Measurements from ENCODE around the gene PLCG2.
"Not testable (repeated sequence)": the region's sequence is repeated elsewhere in the genome, so short reads cannot be mapped to it uniquely, and the experiment has no call there.

The PLCG2 gene

DNA sequence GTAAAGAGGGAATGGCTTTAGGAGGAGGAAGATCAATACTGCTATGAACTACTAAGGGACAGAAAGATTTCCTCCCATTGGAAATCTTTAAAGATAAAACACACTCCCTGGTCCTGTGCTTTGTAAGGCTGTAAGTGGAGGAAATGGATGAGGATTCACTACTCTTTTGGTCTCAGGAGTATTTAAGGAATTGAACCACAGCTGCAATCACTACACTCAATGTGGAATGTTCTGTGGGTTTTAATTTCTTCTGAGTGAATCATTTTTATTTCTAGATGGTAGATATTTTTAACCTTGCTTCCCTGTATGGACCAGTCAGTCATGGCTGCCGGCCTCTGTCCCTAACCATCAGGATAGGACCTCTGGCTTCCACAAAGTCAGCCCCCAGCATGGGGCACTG, 166.6 kb downstream of the PLCG2 start:
- DNase-seq, result no peak

- DNase-seq, result no peak
Observed at GRCh38 chr16:81946206-81946605, 167.1 kb downstream of the PLCG2 start.

DNA sequence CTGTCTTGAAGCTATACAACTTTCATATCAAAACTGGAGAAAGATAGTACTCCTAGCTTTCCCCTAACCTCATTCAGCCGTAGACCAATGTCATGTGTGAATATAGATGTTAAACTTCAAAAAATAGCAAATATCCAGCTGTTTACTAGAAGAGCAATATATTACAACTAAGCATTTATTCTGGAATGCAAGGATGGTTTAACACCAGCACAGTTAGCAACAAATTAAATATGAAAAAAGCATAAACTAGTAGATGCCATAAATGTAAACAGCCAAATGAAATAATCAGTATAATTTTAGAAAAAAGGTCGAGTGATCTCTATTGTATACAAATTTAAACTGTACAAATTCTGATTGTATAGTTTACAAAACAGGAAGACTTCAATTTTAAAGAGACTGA, 172.5 kb downstream of the PLCG2 start:
- no peak for DNase-seq

DNA sequence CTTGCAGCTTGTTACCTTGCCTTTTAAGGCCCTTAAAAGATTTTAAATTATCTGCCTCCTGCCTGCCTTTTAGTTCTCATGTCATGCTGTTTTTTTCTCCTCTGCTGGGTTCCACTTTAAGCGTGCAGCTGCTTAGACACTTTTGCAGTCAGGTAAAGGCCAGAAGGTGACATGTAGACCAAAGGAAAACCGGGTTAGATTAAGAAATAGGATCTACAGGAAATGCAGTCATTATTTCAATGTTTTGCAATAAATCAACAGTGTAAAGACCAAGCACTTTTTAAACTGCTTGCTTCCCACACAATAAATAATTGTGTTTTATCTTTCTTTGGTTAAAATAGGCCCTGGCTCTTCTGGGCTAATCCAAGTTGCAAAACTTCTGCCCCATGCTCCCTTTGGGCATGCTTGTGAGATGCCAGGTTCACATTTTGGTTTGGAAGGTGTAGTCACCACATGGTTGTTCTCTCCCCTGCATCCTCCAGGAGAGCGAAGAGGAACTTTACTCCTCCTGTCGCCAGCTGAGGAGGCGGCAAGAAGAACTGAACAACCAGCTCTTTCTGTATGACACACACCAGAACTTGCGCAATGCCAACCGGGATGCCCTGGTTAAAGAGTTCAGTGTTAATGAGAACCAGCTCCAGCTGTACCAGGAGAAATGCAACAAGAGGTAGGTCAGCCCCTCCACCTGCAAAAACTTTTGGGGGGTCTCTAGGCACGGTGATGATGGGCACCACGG, 177.3 kb downstream of the PLCG2 start:
- no peak for DNase-seq

DNA sequence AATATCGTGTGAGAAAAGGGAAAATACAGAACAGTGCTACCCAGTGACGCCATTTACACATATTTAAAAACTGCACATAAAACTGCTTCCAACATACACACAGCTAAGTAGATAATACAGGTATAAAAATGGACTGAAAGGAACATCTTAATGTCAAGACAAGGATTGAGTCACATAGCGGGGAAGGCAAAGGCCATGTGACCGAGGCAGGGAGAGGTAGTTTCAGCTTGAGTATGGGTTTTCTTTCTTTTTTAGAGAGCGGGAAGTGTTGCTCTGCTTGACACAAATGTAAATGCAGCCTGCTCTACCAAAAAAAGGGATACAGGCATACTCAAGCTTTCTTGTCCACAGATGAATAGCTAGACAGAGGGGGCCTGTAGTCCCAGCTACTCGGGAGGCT, 185.7 kb downstream of the PLCG2 start:
- DNase-seq, result no peak

GRCh38 chr16:81967358-81967757, 188.3 kb downstream of the PLCG2 start:
- no peak for DNase-seq

DNA sequence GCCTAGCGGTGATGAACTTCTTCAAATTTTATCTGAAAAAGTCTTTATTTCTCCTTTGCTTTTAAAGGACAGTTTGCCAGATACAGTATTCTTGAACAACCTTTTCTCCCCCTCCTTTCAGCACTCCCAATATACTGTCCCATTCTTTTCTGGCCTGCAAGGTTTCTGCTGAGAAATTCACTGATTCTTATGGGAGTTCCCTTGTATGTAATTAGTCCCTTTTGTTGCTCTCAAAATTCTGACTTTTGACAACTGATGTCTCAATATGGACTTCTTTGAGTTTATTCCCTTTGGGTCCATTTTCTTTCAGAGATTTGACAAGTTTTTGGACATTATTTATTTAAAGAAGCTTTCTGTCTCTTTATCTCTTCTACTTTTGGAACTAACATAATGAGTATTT, 192.8 kb downstream of the PLCG2 start:
- DNase-seq, result no peak

DNA sequence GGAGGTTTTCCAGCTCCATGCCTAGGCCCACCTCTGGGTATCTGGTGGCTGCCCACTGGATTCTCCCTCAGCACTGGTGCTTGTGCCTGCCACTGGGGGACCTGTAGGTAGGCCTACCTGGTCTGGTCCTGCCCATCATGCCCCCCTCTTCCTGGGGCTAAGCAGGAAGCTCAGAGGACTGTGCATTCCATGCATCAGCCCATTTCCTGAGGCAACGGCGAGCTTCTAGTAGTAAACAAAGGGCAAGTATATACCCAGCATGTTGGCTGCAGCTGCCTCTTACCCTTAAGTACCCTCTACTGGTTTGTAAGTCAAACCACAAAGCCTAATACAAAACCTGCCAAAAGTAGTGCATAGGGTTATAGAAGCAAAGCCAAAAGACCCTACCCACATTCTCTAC, 194.6 kb downstream of the PLCG2 start:
- no peak for DNase-seq

DNA sequence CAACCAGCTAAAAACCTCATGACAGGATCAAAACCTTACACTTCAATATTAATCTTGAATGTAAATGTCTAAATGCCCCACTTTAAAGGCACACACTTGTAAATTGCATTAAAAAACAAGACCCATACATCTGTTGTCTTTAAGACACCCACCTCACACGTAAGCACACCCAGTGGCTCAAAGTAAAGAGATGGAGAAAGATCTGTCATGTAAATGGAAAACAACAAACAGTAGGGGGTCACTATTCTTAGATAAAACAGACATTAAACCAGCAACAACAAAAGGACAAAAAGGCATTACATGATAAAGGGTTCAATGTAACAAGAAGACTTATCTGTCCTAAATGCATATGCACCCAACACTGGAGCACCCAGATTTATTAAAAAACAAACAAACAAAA, 196.5 kb downstream of the PLCG2 start:
- no peak for DNase-seq

DNA sequence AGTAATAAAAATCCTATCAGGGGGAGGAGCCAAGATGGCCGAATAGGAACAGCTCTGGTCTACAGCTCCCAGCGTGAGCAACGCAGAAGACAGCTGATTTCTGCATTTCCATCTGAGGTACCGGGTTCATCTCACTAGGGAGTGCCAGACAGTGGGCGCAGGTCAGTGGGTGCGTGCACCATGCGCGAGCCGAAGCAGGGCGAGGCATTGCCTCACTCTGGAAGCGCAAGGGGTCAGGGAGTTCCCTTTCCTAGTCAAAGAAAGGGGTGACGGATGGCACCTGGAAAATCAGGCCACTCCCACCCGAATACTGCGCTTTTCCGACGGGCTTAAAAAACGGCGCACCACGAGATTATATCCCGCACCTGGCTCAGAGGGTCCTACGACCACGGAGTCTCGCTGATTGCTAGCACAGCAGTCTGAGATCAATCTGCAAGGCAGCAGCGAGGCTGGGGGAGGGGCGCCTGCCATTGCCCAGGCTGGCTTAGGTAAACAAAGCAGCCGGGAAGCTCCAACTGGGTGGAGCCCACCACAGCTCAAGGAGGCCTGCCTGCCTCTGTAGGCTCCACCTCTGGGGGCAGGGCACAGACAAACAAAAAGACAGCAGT, 198.3 kb downstream of the PLCG2 start:
- DNase-seq, result not testable (repeated sequence)

- DNase-seq, result no peak
Observed at GRCh38 chr16:81987121-81987520, 208.0 kb downstream of the PLCG2 start.

DNA sequence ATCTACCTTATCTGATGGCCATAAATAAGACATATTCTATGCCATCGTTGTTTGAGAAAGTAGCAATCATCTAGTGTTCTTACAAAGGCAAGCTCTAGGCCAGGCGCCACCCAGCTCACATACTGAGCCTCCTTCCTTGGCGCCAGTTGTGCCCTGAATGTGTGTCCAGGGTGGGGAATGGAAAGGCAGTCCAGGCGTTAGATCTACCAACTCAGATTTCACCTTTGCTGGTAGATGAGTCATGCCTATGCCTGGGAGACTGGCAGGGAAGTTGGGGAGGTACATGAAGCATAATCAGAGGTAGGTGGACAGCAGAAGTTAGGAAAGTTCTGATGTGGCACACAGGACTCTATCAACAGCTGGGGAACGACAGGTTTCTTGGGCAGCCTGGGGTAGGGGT, 208.6 kb downstream of the PLCG2 start:
- DNase-seq, result no peak

DNA sequence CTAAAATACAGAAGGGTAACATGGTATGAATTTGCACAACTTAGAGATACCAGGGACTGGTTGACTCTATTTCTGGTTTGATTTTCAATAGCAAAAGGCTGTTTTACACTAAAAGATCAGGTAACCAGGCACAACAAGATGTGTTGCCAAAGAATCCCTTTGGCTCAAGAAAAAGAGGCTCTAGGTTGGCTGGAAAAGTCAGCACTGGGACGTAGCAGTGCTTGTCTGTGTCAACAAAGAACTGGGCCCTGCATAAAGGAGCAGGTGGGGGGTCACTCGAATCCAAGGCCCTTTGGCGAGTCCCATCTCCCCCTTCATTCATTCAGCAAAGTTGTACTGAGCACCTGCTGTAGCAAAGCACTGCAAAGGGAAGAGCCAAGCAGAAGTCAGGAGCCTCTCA, 213.8 kb downstream of the PLCG2 start:
- no peak for DNase-seq

DNA sequence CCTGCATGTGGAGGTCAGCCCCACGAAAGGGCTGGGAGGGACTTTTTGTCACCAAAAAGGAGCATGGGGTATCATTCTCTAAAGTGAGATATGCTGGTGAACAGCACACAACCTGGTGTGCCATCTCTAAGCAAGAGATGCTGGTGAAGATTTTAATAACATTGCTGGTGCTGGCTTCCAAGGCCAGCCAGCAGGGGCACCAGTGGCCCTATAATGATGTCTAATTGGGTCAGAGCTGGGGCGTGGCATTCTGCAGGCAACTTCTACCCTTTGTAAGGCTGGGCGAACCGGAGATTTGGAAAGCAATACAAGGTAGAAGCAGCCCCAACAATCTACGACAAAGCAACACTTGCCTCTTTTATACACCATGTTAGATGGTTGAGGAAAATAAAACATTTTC, 215.4 kb downstream of the PLCG2 start:
- DNase-seq, result no peak

GRCh38 chr16:81995651-81996050, 216.6 kb downstream of the PLCG2 start:
- no peak for DNase-seq

- DNase-seq, result no peak
Observed at GRCh38 chr16:81996664-81997509, 217.8 kb downstream of the PLCG2 start.

- no peak for DNase-seq
Observed at GRCh38 chr16:81997738-81998137, 218.6 kb downstream of the PLCG2 start.

DNA sequence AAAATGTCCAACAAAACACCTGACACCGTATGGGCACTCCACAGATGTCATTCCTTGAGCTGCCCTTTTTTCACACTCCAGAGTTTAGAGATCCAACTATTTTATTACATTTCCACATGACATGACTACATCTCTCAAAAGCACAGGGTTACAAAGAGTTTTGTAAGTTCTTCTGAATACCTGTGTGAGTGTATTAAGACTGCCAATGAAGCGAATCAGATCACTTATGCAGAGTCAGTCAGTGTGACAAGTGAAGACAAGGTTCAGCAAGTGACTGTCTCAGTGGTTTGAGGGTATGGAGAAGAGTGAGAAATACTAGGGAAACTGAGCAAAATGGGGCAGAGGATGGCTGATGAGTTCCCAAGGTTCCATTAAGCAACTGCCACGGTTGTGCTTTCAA, 223.7 kb downstream of the PLCG2 start:
- DNase-seq, result no peak

GRCh38 chr16:82004601-82005000, 225.5 kb downstream of the PLCG2 start:
- no peak for DNase-seq

GRCh38 chr16:82005027-82005830, 226.1 kb downstream of the PLCG2 start:
- DNase-seq, result no peak

DNA sequence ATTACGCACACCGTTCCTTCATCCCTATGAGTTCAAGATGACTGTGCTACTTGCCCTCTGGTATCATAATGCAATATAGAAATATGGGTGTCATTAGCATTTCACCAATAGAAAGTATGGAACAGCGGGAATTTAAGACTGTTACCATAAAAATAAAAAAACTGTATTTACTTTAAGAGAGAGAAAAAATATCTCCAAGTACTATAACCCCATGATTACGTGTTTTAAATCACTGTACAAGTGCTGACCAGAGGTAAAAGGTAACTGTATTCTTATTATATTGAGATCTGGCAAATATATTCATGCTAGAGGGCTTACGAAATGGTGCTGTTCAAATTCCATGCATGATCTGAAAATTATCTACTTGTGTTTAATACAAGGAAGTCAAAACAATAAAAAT, 226.9 kb downstream of the PLCG2 start:
- no peak for DNase-seq

GRCh38 chr16:82007189-82007588, 228.1 kb downstream of the PLCG2 start:
- DNase-seq, result no peak

- DNase-seq, result no peak
Observed at GRCh38 chr16:82008957-82009592, 230.0 kb downstream of the PLCG2 start.

Data from NCI-H1417 treated with DMSO at 0.1 percent for 48 hours (cell line).